IMR-90 (cell line): ENCODE measurements around the gene CDRT4. TPM values are rescaled to one million over a fixed set of nuclear protein-coding genes. Genes with fewer than 3 reads are reported as not detected.
A peak's percentile ranks its signal among the peaks of the same experiment; 100 is the strongest.

Experiments
- ATAC-seq: fragments of 200-7000 bp; cut with Tn5 transposase; 2 replicates; pipeline ENCODE4 v1.9.1; 2020; ENCODE audit warnings: low read depth, mild to moderate bottlenecking, moderate library complexity
- BruUV-seq: library from RNA; stranded (reverse); fragments of 400-500 nt; replicated peaks from 2 replicates; lab custom pipeline; 2021; lab: Mats Ljungman, UMichigan
- CTCF ChIA-PET: fragments of 300-600 bp; formaldehyde crosslinking; extraction: SDS; loops from one replicate; lab custom pipeline; 2021; ENCODE audit warnings: antibody characterized with exemption; lab: Yijun Ruan, JAX
- POLR2A ChIA-PET: fragments of 300-600 bp; sonication (Branson Sonifier 250); formaldehyde crosslinking; loops from one replicate; lab custom pipeline; 2022; ENCODE audit warnings: antibody characterized with exemption; ENCODE audit not compliant: unreplicated experiment; lab: Charles Lee
- DNase-seq: peaks from one replicate; pipeline ENCODE4 v3.0.0; 2013
- H2AFZ ChIP-seq: replicated peaks from 2 replicates; pipeline ENCODE3; 2013; ENCODE audit warnings: low read length, mild to moderate bottlenecking; ENCODE audit not compliant: poor library complexity
- H2AK5ac ChIP-seq: 2 replicates; pipeline ENCODE4 v1.6.1; 2013; ENCODE audit warnings: low read depth, low read length, inconsistent platforms
- H2AK9ac ChIP-seq: replicated peaks from 2 replicates; pipeline ENCODE3; 2013; ENCODE audit warnings: mild to moderate bottlenecking, low read depth, low read length, moderate library complexity; ENCODE audit not compliant: poor library complexity
- H2BK120ac ChIP-seq: 2 replicates; pipeline ENCODE4 v1.6.1; 2013; ENCODE audit warnings: low read depth, low read length, inconsistent platforms
- H2BK15ac ChIP-seq: 3 replicates; pipeline ENCODE4 v1.6.1; 2013; ENCODE audit warnings: low read depth, low read length, inconsistent platforms
- H2BK20ac ChIP-seq: 2 replicates; pipeline ENCODE4 v1.6.1; 2013; ENCODE audit warnings: low read depth, mild to moderate bottlenecking, inconsistent platforms, low read length, moderate library complexity
- H2BK5ac ChIP-seq: 2 replicates; pipeline ENCODE4 v1.6.1; 2013; ENCODE audit warnings: mild to moderate bottlenecking, low read depth, low read length, inconsistent platforms; ENCODE audit not compliant: poor library complexity, severe bottlenecking
- H3K14ac ChIP-seq: replicated peaks from 2 replicates; pipeline ENCODE4 v1.6.1; 2013; ENCODE audit warnings: low read depth, low read length, inconsistent platforms
- H3K18ac ChIP-seq: 2 replicates; pipeline ENCODE4 v1.6.1; 2013; ENCODE audit warnings: low read depth, low read length, control low read depth
- H3K23ac ChIP-seq: 2 replicates; pipeline ENCODE4 v1.6.1; 2013; ENCODE audit warnings: low read depth, low read length, inconsistent platforms
- H3K27ac ChIP-seq: 2 replicates; pipeline ENCODE4 v1.5.1; 2013; ENCODE audit warnings: mild to moderate bottlenecking, control low read depth, low read length; ENCODE audit not compliant: insufficient read depth
- H3K27me3 ChIP-seq: 2 replicates; pipeline ENCODE4 v1.6.1; 2013; ENCODE audit warnings: low read length; ENCODE audit not compliant: control insufficient read depth, insufficient read depth
- H3K36me3 ChIP-seq: 2 replicates; pipeline ENCODE4 v1.6.1; 2013; ENCODE audit warnings: low read length, mixed read lengths; ENCODE audit not compliant: control insufficient read depth, insufficient read depth
- H3K4ac ChIP-seq: 2 replicates; pipeline ENCODE4 v1.6.1; 2013; ENCODE audit warnings: low read depth, low read length, inconsistent platforms
- H3K4me1 ChIP-seq: 2 replicates; pipeline ENCODE4 v1.6.1; 2013; ENCODE audit warnings: low read length, mixed read lengths; ENCODE audit not compliant: control insufficient read depth, insufficient read depth
- H3K4me2 ChIP-seq: 2 replicates; pipeline ENCODE4 v1.6.1; 2013; ENCODE audit warnings: low read depth, mild to moderate bottlenecking, control low read depth, low read length, moderate library complexity
- H3K4me3 ChIP-seq: 2 replicates; pipeline ENCODE4 v1.5.1; 2013; ENCODE audit warnings: low read depth, mild to moderate bottlenecking, control low read depth, low read length, moderate library complexity; ENCODE audit not compliant: insufficient read depth
- H3K56ac ChIP-seq: 2 replicates; pipeline ENCODE4 v1.6.1; 2013; ENCODE audit warnings: low read length, inconsistent platforms; ENCODE audit not compliant: insufficient read depth; ENCODE audit errors: extremely low read depth
- H3K79me1 ChIP-seq, 2 experiments: 2 replicates each; pipeline ENCODE4 v1.6.1; 2013; ENCODE audit warnings: low read length in 2 of 2, inconsistent platforms in 1 of 2, low read depth in 1 of 2
- H3K9ac ChIP-seq: 2 replicates; pipeline ENCODE4 v1.6.1; 2013; ENCODE audit warnings: low read depth, low read length, control low read depth
- H3K9me1 ChIP-seq: 2 replicates; pipeline ENCODE4 v1.6.1; 2013; ENCODE audit warnings: low read length, inconsistent platforms; ENCODE audit not compliant: insufficient read depth
- H3K9me3 ChIP-seq: 2 replicates; pipeline ENCODE4 v1.6.1; 2013; ENCODE audit warnings: low read length; ENCODE audit not compliant: control insufficient read depth, insufficient read depth
- H4K20me1 ChIP-seq: 2 replicates; pipeline ENCODE4 v1.6.1; 2013; ENCODE audit warnings: low read length, inconsistent platforms; ENCODE audit not compliant: insufficient read depth
- H4K5ac ChIP-seq: 2 replicates; pipeline ENCODE4 v1.6.1; 2013; ENCODE audit warnings: mild to moderate bottlenecking, low read depth, low read length, control low read depth
- H4K8ac ChIP-seq, 2 experiments: 2 replicates each; pipeline ENCODE4 v1.6.1; 2013; ENCODE audit warnings: low read depth in 2 of 2, low read length in 2 of 2, control low read depth in 1 of 2, inconsistent platforms in 1 of 2
- H4K91ac ChIP-seq: 2 replicates; pipeline ENCODE4 v1.6.1; 2013; ENCODE audit warnings: low read depth, low read length, inconsistent platforms; ENCODE audit not compliant: insufficient read depth
- BHLHE40 ChIP-seq: fragments of 150-350 bp; IDR thresholded peaks from 2 replicates; pipeline ENCODE4 v1.6.1; 2016; ENCODE audit warnings: mild to moderate bottlenecking, low read depth, low read length
- ELK1 ChIP-seq: fragments of 150-350 bp; IDR thresholded peaks from 2 replicates; pipeline ENCODE4 v1.6.1; 2016; ENCODE audit warnings: low read depth, mild to moderate bottlenecking, low read length, moderate library complexity, borderline replicate concordance
- MAFK ChIP-seq: IDR thresholded peaks from 2 replicates; pipeline ENCODE4 v1.6.1; 2012; ENCODE audit warnings: low read depth, low read length, improper control_type of control experiment
- MAZ ChIP-seq: IDR thresholded peaks from 2 replicates; pipeline ENCODE4 v1.6.1; 2012; ENCODE audit warnings: low read depth, mild to moderate bottlenecking, low read length, improper control_type of control experiment, moderate library complexity, borderline replicate concordance
- MXI1 ChIP-seq: IDR thresholded peaks from 2 replicates; pipeline ENCODE4 v1.6.1; 2012; ENCODE audit warnings: low read depth, mild to moderate bottlenecking, low read length, moderate library complexity, borderline replicate concordance
- RAD21 ChIP-seq: IDR thresholded peaks from 2 replicates; pipeline ENCODE4 v1.6.1; 2012; ENCODE audit warnings: low read length, improper control_type of control experiment
- RCOR1 ChIP-seq: IDR thresholded peaks from 2 replicates; pipeline ENCODE4 v1.6.1; 2012; ENCODE audit warnings: mild to moderate bottlenecking, low read length, improper control_type of control experiment; ENCODE audit not compliant: insufficient replicate concordance
- SMC3 ChIP-seq: fragments of 150-350 bp; IDR thresholded peaks from 2 replicates; pipeline ENCODE4 v1.6.1; 2016; ENCODE audit warnings: low read depth, mild to moderate bottlenecking, antibody characterized with exemption, low read length, moderate library complexity
- WGBS, 2 experiments: methylation state at CpG; one replicate each; pipeline versions ENCODE4 v1.1.5 to v1.1.7; 2013; ENCODE audit warnings: missing lambda C conversion rate in 2 of 2; ENCODE audit not compliant: insufficient read length in 1 of 2; ENCODE audit errors: extremely low coverage in 2 of 2; 5-methylcytosine and 5-hydroxymethylcytosine counted together
- dilution Hi-C: fragments of 300-500 bp; cut with HindIII; formaldehyde crosslinking; loops from one replicate; pipeline ENCODE4 v1.14.3; 2018; ENCODE audit warnings: low sequenced_read_pairs; ENCODE audit not compliant: unreplicated experiment
- in situ Hi-C: fragments of 300-500 bp; cut with MboI; formaldehyde crosslinking; loops from 3 replicates; pipeline ENCODE4 v1.14.3; 2019; ENCODE audit warnings: low sequenced_read_pairs, inconsistent platforms, mixed read lengths
- intact Hi-C: fragments of 100-400 bp; cut with micrococcal nuclease; formaldehyde crosslinking; loops from 2 replicates; pipeline ENCODE4 v1.10.0; 2022
- polyA plus RNA-seq, 3 experiments: library from polyadenylated mRNA; depleted of rRNA; stranded (reverse); fragments of >200 nt; gene quantifications; 2 replicates each; pipeline ENCODE4 v1.2.3, GENCODE V29; 2012; ENCODE audit warnings: low replicate concordance in 1 of 3
- total RNA-seq: library from RNA; depleted of rRNA; stranded (reverse); fragments of >200 nt; gene quantifications from 2 replicates; pipeline ENCODE4 v1.2.3, GENCODE V29; 2012

CDRT4 gene
- total and polyA plus RNA-seq, 2 of the 4 experiments (the other 2 are of a cell fraction) = 0.90 to 3.7 TPM

- Histone ChIP-seq H3K14ac (no peak overlapping the region), H3K27me3 (no peaks in the 10 kb centered on the region), H3K36me3 (peaks cover 3% of the 10 kb centered on the region; the same call in 1 of the 2 replicates), H2AFZ (no peak overlapping the region), H2BK20ac (peak overlapping the region; percentile 27; the same call in 1 of the 2 replicates), H2BK5ac (no peak overlapping the region), H3K9ac (no peak overlapping the region), H3K23ac (no peak overlapping the region), H4K20me1 (no peaks in the 10 kb centered on the region), H3K79me1 (no peaks in the 10 kb centered on the region), H4K91ac (no peak overlapping the region), H3K4me2 (no peak overlapping the region), H3K9me3 (peaks cover 3% of the 10 kb centered on the region), H3K4ac (0 out of 2 replicates have a peak overlapping the region, but pooled peaks have one; percentile 21), H2BK15ac (no peak overlapping the region), H4K8ac (no peak overlapping the region), H4K5ac (no peak overlapping the region), H2AK5ac (no peak overlapping the region), H3K56ac (no peak overlapping the region), H2BK120ac (0 out of 2 replicates have a peak overlapping the region, but pooled peaks have one; percentile 54), H3K18ac (peak overlapping the region; percentile 24; the same call in 1 of the 2 replicates), H2AK9ac (no peak overlapping the region), H3K4me1 (peaks cover 20% of the 10 kb centered on the region), H3K4me3 (no peak overlapping the region), H3K9me1 (peaks cover 14% of the 10 kb centered on the region; the same call in 1 of the 2 replicates), H3K27ac (no peak overlapping the region)
- in situ Hi-C loops (no loop called here), intact Hi-C loops (no loop called here), dilution Hi-C loops (no loop called here)
- POLR2A ChIA-PET = no interaction called here
- no CpG with 5 or more reads among the region's 1 CpG for WGBS, 2 experiments
- BruUV-seq = no TSS peak
- ATAC-seq (no peak), DNase-seq (no peak)
- TF ChIP-seq MXI1 = no peak
- no peak for TF ChIP-seq BHLHE40
- TF ChIP-seq ELK1 = no peak
- no peak for TF ChIP-seq SMC3
- TF ChIP-seq RCOR1 = no peak
- no peak for TF ChIP-seq MAZ
- TF ChIP-seq RAD21 = no peak
- TF ChIP-seq MAFK = no peak
- CTCF ChIA-PET = no interaction called here
Observed at GRCh38 chr17:15452746-15453145, 14.7 kb downstream of the CDRT4 start.
